ENCODE results near the gene ARHGEF26.

GRCh38 chr3:154218728-154219127 lies 97.5 kb downstream of the ARHGEF26 start:
- TF ChIP-seq POLR2A (IDR thresholded peaks at IDR 0.05; ENCODE audit: low read length) (no peak), GATA1 (IDR thresholded peaks at IDR 0.05; ENCODE audit: low read depth, low read length) (no peak)
